ENCODE results near the gene STIP1.

GRCh38 chr11:64222651-64223000, 36.7 kb downstream of the STIP1 start:
- TF ChIP-seq USF2 (IDR thresholded peaks at IDR 0.05; ENCODE audit: low read length) (no peak), POLR2A (IDR thresholded peaks at IDR 0.05; ENCODE audit: control extremely low read depth in 1 of 2, low read depth in 2 of 2, low read length in 2 of 2) (0 out of 3 replicates have a peak, but pooled peaks of 1 of the 2 experiments have one; percentile 50), CTCF (IDR thresholded peaks at IDR 0.05; ENCODE audit: control extremely low read depth in 1 of 3, insufficient read depth in 1 of 3, low read depth in 1 of 3, low read length in 3 of 3) (no peak), EZH2 (IDR thresholded peaks at IDR 0.05; ENCODE audit: low read depth, low read length, severe bottlenecking) (no peak), CHD1 (IDR thresholded peaks at IDR 0.05; ENCODE audit: low read depth, low read length) (no peak), MAFK (IDR thresholded peaks at IDR 0.05; ENCODE audit: low read depth, low read length) (no peak), SIX5 (IDR thresholded peaks at IDR 0.05; ENCODE audit: low read depth, low read length) (no peak), MAX (IDR thresholded peaks at IDR 0.05) (no peak), POLR2AphosphoS5 (IDR thresholded peaks at IDR 0.05; ENCODE audit: low read depth, low read length) (no peak), SRF (IDR thresholded peaks at IDR 0.05; ENCODE audit: low read depth, low read length) (no peak), GTF2F1 (IDR thresholded peaks at IDR 0.05; ENCODE audit: borderline replicate concordance, low read depth, low read length) (no peak), SP1 (IDR thresholded peaks at IDR 0.05; ENCODE audit: low read depth, low read length) (no peak), SIRT6 (IDR thresholded peaks at IDR 0.05; ENCODE audit: low read length) (no peak), SUZ12 (IDR thresholded peaks at IDR 0.05; ENCODE audit: low read length) (no peak)

Measured in H1 (cell line).